GM15510 (cell line): ENCODE data around the gene PLCG2.

Experiments
- POLR2A ChIP-seq: IDR thresholded peaks from 3 replicates; pipeline ENCODE4 v1.6.1; 2011; ENCODE audit warnings: borderline replicate concordance; ENCODE audit not compliant: insufficient read length; ENCODE audit errors: extremely low read depth

Gene PLCG2

GRCh38 chr16:81774348-81774747 is 4.7 kb upstream of the PLCG2 start:
- no peak for TF ChIP-seq POLR2A

GRCh38 chr16:81775570-81775969 is 3.5 kb upstream of the PLCG2 start:
- TF ChIP-seq POLR2A, result no peak

GRCh38 chr16:81778231-81778630 is 860 bp upstream of the PLCG2 start:
- TF ChIP-seq POLR2A, result no peak

GRCh38 chr16:81779536-81780320 is 637 bp downstream of the PLCG2 start:
- TF ChIP-seq POLR2A, result no peak

GRCh38 chr16:81780350-81780749 is 1.3 kb downstream of the PLCG2 start:
- no peak for TF ChIP-seq POLR2A

- no peak for TF ChIP-seq POLR2A
These were observed 3.1 kb downstream of the PLCG2 start for GRCh38 chr16:81782236-81782635.

- TF ChIP-seq POLR2A, result no peak
These were observed 5.1 kb downstream of the PLCG2 start for GRCh38 chr16:81784072-81784795.

GRCh38 chr16:81785138-81785924 is 6.2 kb downstream of the PLCG2 start:
- TF ChIP-seq POLR2A, result no peak

- no peak for TF ChIP-seq POLR2A
These were observed 7.2 kb downstream of the PLCG2 start for GRCh38 chr16:81786321-81786720.

GRCh38 chr16:81786868-81787267 is 7.8 kb downstream of the PLCG2 start:
- no peak for TF ChIP-seq POLR2A

GRCh38 chr16:81787659-81788058 is 8.6 kb downstream of the PLCG2 start:
- no peak for TF ChIP-seq POLR2A

GRCh38 chr16:81790277-81790676 is 11.2 kb downstream of the PLCG2 start:
- TF ChIP-seq POLR2A, result no peak

- TF ChIP-seq POLR2A, result no peak
These were observed 11.8 kb downstream of the PLCG2 start for GRCh38 chr16:81790830-81791435.

- no peak for TF ChIP-seq POLR2A
These were observed 13.7 kb downstream of the PLCG2 start for GRCh38 chr16:81792828-81793227.

- TF ChIP-seq POLR2A, result no peak
These were observed 16.1 kb downstream of the PLCG2 start for GRCh38 chr16:81795193-81795592.
